Lower lobe of right lung (tissue), 2 donors: ENCODE results near the gene PTPRD. TPM values are rescaled to one million over a fixed set of nuclear protein-coding genes. Genes with fewer than 3 reads are reported as not detected.
"Not testable (repeated sequence)": the region's sequence is repeated elsewhere in the genome, so short reads cannot be mapped to it uniquely, and the experiment has no call there.

Source experiments
- ATAC-seq, 2 donors: fragments of 200-7000 bp; cut with Tn5 transposase; one replicate each; pipeline ENCODE4 v1.9.1; 2020 to 2022; ENCODE audit warnings: mild to moderate bottlenecking in 2 of 2, moderate library complexity in 2 of 2
- DNase-seq: peaks from one replicate; pipeline ENCODE4 v3.0.0-alpha.2; 2020
- H3K27ac ChIP-seq: fragments of 200-600 bp; one replicate; pipeline ENCODE4 v1.8.0; 2022
- H3K27me3 ChIP-seq: fragments of 200-600 bp; one replicate; pipeline ENCODE4 v1.8.0; 2022; ENCODE audit warnings: low read depth
- H3K36me3 ChIP-seq: fragments of 200-600 bp; one replicate; pipeline ENCODE4 v1.8.0; 2022; ENCODE audit warnings: mild to moderate bottlenecking
- H3K4me1 ChIP-seq: fragments of 200-600 bp; one replicate; pipeline ENCODE4 v1.8.0; 2022
- H3K4me3 ChIP-seq: fragments of 200-600 bp; one replicate; pipeline ENCODE4 v1.8.0; 2022; ENCODE audit warnings: mild to moderate bottlenecking
- H3K9me3 ChIP-seq: fragments of 200-600 bp; one replicate; pipeline ENCODE4 v1.8.0; 2022
- intact Hi-C: fragments of 100-400 bp; cut with DNase I; formaldehyde crosslinking; loops from one replicate; pipeline ENCODE4 v1.11.0; 2022
- total RNA-seq: library from RNA; stranded (reverse); fragmentation: NEBNext Ultra II Directional; extraction: Animal tissue kit (Norgen Biotek cat#: 25700); gene quantifications from one replicate; pipeline ENCODE4 v1.2.1, GENCODE V29; 2021
- TF ChIP-seq, protein P1 (sequence below): fragments of 200-600 bp; IDR thresholded peaks from one replicate; pipeline ENCODE4 v1.8.0; 2022; ENCODE audit warnings: antibody characterized with exemption, mild to moderate bottlenecking
- donor health status: DM: no; HTN: yes; CAD: no; lungs with severe emphysema.

PTPRD gene
- total RNA-seq, 1 donor from 2014 or later = 17.2 TPM

DNA sequence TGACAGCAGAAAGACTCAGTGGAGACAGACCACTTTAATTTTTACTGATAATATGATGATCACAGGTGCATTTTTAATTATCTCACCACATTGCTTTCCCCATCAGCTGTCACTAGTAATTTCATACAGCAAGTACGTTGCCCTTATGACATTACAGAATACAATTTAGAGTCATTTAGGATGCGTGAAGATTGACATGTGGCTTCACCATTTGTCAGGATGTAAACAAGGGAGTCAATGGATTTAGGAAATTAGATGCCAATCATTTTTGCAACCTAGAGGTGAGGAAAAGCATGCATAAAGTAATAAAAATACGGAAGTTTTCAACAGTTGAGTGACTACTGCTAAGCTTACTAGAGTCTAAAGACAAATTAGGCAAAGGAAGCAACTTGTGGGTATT is 1129.6 kb downstream of the PTPRD start:
- DNase-seq = no peak
- no peak for ATAC-seq
- no peaks in the 10 kb centered on the region for H3K36me3 ChIP-seq
- no peaks in the 10 kb centered on the region for H3K4me1 ChIP-seq
- TF ChIP-seq, protein P1, sequence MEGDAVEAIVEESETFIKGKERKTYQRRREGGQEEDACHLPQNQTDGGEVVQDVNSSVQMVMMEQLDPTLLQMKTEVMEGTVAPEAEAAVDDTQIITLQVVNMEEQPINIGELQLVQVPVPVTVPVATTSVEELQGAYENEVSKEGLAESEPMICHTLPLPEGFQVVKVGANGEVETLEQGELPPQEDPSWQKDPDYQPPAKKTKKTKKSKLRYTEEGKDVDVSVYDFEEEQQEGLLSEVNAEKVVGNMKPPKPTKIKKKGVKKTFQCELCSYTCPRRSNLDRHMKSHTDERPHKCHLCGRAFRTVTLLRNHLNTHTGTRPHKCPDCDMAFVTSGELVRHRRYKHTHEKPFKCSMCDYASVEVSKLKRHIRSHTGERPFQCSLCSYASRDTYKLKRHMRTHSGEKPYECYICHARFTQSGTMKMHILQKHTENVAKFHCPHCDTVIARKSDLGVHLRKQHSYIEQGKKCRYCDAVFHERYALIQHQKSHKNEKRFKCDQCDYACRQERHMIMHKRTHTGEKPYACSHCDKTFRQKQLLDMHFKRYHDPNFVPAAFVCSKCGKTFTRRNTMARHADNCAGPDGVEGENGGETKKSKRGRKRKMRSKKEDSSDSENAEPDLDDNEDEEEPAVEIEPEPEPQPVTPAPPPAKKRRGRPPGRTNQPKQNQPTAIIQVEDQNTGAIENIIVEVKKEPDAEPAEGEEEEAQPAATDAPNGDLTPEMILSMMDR = no peak
- H3K27me3 ChIP-seq = no peaks in the 10 kb centered on the region
- no peaks in the 10 kb centered on the region for H3K9me3 ChIP-seq
- no peak overlapping the region for H3K27ac ChIP-seq
- H3K4me3 ChIP-seq = no peak overlapping the region
- intact Hi-C loops = no loop called here

DNA sequence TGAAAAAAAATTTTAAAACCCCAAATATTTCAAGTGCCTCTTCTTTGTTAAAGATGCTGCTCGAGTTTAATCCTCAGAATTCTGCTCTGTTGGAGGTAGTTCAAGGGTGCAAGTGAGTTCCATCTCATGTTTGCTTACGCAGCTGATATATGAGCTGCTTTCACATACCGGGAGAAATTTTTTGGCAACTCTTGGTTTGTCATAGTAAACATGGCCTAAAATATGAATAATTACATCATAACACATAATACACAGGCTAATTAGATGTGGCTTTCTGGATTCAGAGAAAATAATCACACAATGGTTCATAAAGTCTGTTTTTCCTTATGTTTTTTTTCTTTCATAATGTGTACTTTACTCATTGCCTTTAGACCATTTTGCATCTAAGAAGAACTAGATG is 1134.1 kb downstream of the PTPRD start:
- DNase-seq = no peak
- no peak overlapping the region for H3K27ac ChIP-seq
- H3K9me3 ChIP-seq = no peaks in the 10 kb centered on the region
- H3K27me3 ChIP-seq = no peaks in the 10 kb centered on the region
- no peak for ATAC-seq
- TF ChIP-seq, protein P1 = no peak
- intact Hi-C loops = no loop called here
- no peak overlapping the region for H3K4me3 ChIP-seq
- no peaks in the 10 kb centered on the region for H3K4me1 ChIP-seq
- H3K36me3 ChIP-seq = no peaks in the 10 kb centered on the region

DNA sequence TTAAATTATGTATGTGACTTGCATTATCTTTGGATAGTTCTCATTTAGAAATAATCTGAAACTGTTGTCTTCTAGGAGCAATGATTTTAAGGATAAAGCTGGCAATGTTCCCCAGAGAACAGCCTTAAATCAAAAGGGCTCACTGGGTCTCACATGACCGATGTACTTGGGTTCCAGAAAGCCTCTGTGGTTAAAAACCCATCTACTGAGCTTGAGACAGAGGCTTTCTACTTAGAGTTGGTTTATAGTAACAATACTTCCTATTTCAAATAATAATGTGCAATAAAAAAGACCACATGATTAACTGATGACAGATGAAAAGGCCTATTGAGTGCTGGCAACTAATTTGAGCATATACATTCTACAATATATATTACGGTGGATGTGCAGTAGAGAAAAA is 1143.5 kb downstream of the PTPRD start:
- no peaks in the 10 kb centered on the region for H3K27me3 ChIP-seq
- intact Hi-C loops = no loop called here
- H3K36me3 ChIP-seq = no peaks in the 10 kb centered on the region
- H3K4me3 ChIP-seq = no peak overlapping the region
- H3K9me3 ChIP-seq = no peaks in the 10 kb centered on the region
- DNase-seq (no peak), ATAC-seq (no peak)
- TF ChIP-seq, protein P1 = no peak
- no peak overlapping the region for H3K27ac ChIP-seq
- no peaks in the 10 kb centered on the region for H3K4me1 ChIP-seq

DNA sequence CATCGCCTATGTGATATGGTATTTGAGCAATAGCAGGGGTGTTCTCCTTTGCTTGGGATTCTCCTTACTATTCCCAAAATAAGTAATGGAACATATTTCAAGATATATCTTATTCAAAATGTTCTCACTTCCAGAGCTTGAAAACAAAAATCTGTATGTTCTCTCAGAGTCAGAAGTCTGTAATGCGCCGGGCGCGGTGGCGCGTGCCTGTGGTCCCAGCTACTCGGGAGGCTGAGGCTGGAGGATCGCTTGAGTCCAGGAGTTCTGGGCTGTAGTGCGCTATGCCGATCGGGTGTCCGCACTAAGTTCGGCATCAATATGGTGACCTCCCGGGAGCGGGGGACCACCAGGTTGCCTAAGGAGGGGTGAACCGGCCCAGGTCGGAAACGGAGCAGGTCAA is 1170.9 kb downstream of the PTPRD start:
- H3K4me1 ChIP-seq, H3K9me3 ChIP-seq, H3K36me3 ChIP-seq, H3K4me3 ChIP-seq, H3K27me3 ChIP-seq, DNase-seq, H3K27ac ChIP-seq, ATAC-seq, intact Hi-C loops: not testable (repeated sequence)

DNA sequence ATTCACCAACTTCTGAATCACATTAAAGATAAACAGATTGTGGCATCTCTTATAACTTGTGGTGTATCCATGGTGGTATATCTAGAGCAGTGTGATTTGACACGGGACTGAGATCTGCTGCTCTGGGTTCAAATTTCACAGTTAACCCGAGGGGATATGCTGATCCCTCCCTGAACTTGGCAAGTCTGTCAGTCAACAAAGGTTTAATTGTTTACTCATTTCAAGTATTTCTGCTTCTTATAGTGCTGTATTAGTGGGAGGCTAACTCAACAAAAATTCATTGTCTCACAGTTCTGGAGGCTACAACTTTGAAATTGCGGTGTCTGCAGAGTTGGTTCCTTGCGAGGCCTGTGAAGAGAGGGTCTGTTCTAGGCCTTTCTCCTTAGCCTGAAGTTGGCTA is 1175.2 kb downstream of the PTPRD start:
- Histone ChIP-seq H3K9me3 (no peaks in the 10 kb centered on the region), H3K27me3 (no peaks in the 10 kb centered on the region), H3K27ac (no peak overlapping the region), H3K4me1 (no peaks in the 10 kb centered on the region), H3K4me3 (no peak overlapping the region), H3K36me3 (no peaks in the 10 kb centered on the region)
- ATAC-seq (no peak), DNase-seq (no peak)
- TF ChIP-seq, protein P1 = no peak
- intact Hi-C loops = no loop called here

DNA sequence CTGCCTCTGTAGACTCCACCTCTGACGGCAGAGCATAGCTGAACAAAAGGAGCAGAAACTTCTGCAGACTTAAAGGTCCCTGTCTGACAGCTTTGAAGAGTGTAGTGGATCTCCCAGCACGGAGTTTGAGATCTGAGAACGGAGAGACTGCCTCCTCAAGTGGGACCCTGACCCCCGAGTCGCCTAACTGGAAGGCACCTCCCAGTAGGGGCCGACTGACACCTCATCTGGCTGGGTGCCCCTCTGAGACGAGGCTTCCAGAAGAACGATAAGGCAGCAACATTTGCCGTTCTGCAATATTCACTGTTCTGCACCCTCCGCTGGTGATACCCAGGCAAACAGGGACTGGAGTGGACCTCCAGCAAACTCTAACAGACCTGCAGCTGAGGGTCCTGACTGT is 1186.3 kb downstream of the PTPRD start:
- H3K27me3 ChIP-seq, H3K4me3 ChIP-seq, H3K9me3 ChIP-seq, H3K27ac ChIP-seq, DNase-seq, H3K36me3 ChIP-seq, H3K4me1 ChIP-seq, intact Hi-C loops, ATAC-seq: not testable (repeated sequence)

DNA sequence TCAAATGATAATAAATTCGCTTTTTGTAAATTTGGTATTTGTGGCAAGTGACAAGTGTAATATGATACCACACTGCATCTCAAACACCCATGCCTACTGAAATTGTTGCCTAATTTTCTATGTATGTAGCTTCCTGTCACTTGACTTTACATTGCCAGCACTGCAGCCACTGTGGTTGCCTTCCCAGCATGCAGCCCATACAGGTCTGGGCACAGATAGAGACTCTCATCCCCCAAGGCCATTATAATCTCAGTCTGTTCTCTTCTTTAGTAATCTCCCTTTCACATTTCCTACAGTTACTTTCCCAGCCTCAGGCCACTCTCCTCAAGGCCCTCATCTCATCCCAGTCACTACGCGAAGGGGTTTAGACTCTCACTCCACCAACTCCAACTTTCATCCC is 1200.6 kb downstream of the PTPRD start:
- TF ChIP-seq, protein P1 = no peak
- ATAC-seq (no peak), DNase-seq (no peak)
- no peaks in the 10 kb centered on the region for H3K36me3 ChIP-seq
- no peak overlapping the region for H3K4me3 ChIP-seq
- H3K4me1 ChIP-seq = no peaks in the 10 kb centered on the region
- H3K27me3 ChIP-seq = no peaks in the 10 kb centered on the region
- intact Hi-C loops = no loop called here
- no peak overlapping the region for H3K27ac ChIP-seq
- H3K9me3 ChIP-seq = no peaks in the 10 kb centered on the region
